Activated effector memory CD4-positive, alpha-beta T cell treated with anti-CD3 and anti-CD28 coated beads, Interleukin-2, amount 50 U/mL, for 16 hours (primary cell): ENCODE measurements around the gene RSPH6A.
"Not testable (repeated sequence)": the region's sequence is repeated elsewhere in the genome, so short reads cannot be mapped to it uniquely, and the experiment has no call there.

Source experiments
- DNase-seq: peaks from one replicate; pipeline ENCODE4 v3.0.0-alpha.2; 2020

RSPH6A gene

GRCh38 chr19:45799541-45799940 lies 15.6 kb downstream of the RSPH6A start:
- DNase-seq, result not testable (repeated sequence)

GRCh38 chr19:45798995-45799517 lies 16.1 kb downstream of the RSPH6A start:
- peak; percentile 85 for DNase-seq

- no peak for DNase-seq
These were observed 20.5 kb downstream of the RSPH6A start for GRCh38 chr19:45794627-45795026.

GRCh38 chr19:45793876-45794275 lies 21.2 kb downstream of the RSPH6A start:
- DNase-seq, result no peak

GRCh38 chr19:45793178-45793564 lies 21.9 kb downstream of the RSPH6A start:
- DNase-seq, result no peak

GRCh38 chr19:45792470-45793177 lies 22.5 kb downstream of the RSPH6A start, which contains the start of gene DMWD:
Gene DMWD, minus strand, starts transcription at chr19:45792845. Its CDS starts 89 bp downstream, at chr19:45792756.
- DNase-seq, result peak; percentile 100

GRCh38 chr19:45791744-45792469 lies 23.2 kb downstream of the RSPH6A start:
- DNase-seq, result no peak

- peak; percentile 70 for DNase-seq
These were observed 24.2 kb downstream of the RSPH6A start for GRCh38 chr19:45790942-45791341.

- no peak for DNase-seq
These were observed 25.9 kb downstream of the RSPH6A start for GRCh38 chr19:45789035-45789786.

GRCh38 chr19:45786533-45786894 lies 28.6 kb downstream of the RSPH6A start:
- no peak for DNase-seq

- no peak for DNase-seq
These were observed 29.2 kb downstream of the RSPH6A start for GRCh38 chr19:45785781-45786532.

- DNase-seq, result no peak
These were observed 30.0 kb downstream of the RSPH6A start for GRCh38 chr19:45785097-45785496.

GRCh38 chr19:45784096-45784495 lies 31.0 kb downstream of the RSPH6A start:
- no peak for DNase-seq

GRCh38 chr19:45782820-45783785 lies 32.0 kb downstream of the RSPH6A start:
- no peak for DNase-seq

- DNase-seq, result no peak
These were observed 32.9 kb downstream of the RSPH6A start, which contains the start of gene DMPK for GRCh38 chr19:45782162-45782691. Gene DMPK, minus strand, starts transcription at chr19:45782490. Its CDS starts 138 bp downstream, at chr19:45782352.

GRCh38 chr19:45781214-45782161 lies 33.6 kb downstream of the RSPH6A start:
- no peak for DNase-seq

- DNase-seq, result no peak
These were observed 34.5 kb downstream of the RSPH6A start for GRCh38 chr19:45780448-45781213.

GRCh38 chr19:45780146-45780447 lies 35.0 kb downstream of the RSPH6A start:
- no peak for DNase-seq
